Neutrophil (primary cell): ENCODE data around the gene SLC6A20.

ENCODE experiments used
- H3K27ac ChIP-seq: fragments of 200-600 bp; sonication (generic); 2 replicates; pipeline ENCODE4 v1.5.1; 2016; ENCODE audit warnings: mild to moderate bottlenecking, moderate library complexity
- H3K27me3 ChIP-seq: fragments of 200-600 bp; sonication (generic); 2 replicates; pipeline ENCODE4 v1.6.0; 2016; ENCODE audit warnings: mild to moderate bottlenecking
- H3K36me3 ChIP-seq: fragments of 200-600 bp; sonication (generic); 2 replicates; pipeline ENCODE4 v1.5.1; 2017
- H3K4me1 ChIP-seq, 2 experiments: fragments of 200-600 bp in 1 of 2; sonication (generic) in 1 of 2; 1 replicate in 1 of 2; 2 replicates in 1 of 2; pipeline versions ENCODE4 v1.5.1 to v1.6.1; 2013 to 2016; ENCODE audit warnings: low read depth in 1 of 2, low read length in 1 of 2, mild to moderate bottlenecking in 1 of 2, moderate library complexity in 1 of 2; ENCODE audit not compliant: control insufficient read depth in 1 of 2, insufficient read depth in 1 of 2
- H3K4me3 ChIP-seq, 2 experiments: fragments of 200-600 bp in 1 of 2; sonication (generic) in 1 of 2; 1 replicate in 1 of 2; 2 replicates in 1 of 2; pipeline ENCODE4 v1.5.1; 2013 to 2016; ENCODE audit warnings: low read depth in 1 of 2, low read length in 1 of 2, mild to moderate bottlenecking in 1 of 2, moderate library complexity in 1 of 2
- H3K9me3 ChIP-seq: fragments of 200-600 bp; sonication (generic); 2 replicates; pipeline ENCODE4 v1.5.1; 2016
- TF ChIP-seq, protein P1 (sequence below): fragments of 200-600 bp; sonication (generic); IDR thresholded peaks from 2 replicates; pipeline ENCODE4 v1.5.1; 2016; ENCODE audit warnings: antibody characterized with exemption

The SLC6A20 gene

DNA sequence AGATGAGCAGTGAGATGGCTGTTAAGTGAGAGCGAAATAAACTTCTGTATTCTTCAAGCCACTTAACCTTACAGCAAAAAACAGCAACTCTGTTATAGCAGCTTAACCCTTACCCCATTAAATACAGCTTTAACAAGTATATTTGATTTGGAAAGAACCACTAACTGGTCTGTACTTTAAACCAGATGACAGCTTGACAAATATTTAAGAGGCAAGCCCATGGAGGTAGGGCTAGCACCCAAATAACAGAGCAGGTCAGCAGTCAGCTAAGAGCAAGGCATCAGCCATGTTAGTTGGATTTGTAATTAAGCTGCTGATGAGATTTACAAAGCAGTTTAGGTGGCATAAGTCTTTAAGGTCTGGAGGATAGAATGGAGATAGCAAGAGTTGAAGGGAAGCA, 42.1 kb upstream of the SLC6A20 start:
- Histone ChIP-seq H3K36me3 (no peaks in the 10 kb centered on the region), H3K4me3 (no peak overlapping the region), H3K27ac (no peak overlapping the region), H3K27me3 (peaks cover 23% of the 10 kb centered on the region), H3K9me3 (no peaks in the 10 kb centered on the region), H3K4me1 (peaks cover 13 to 15% of the 10 kb centered on the region in 2 experiments)
- TF ChIP-seq, protein P1, sequence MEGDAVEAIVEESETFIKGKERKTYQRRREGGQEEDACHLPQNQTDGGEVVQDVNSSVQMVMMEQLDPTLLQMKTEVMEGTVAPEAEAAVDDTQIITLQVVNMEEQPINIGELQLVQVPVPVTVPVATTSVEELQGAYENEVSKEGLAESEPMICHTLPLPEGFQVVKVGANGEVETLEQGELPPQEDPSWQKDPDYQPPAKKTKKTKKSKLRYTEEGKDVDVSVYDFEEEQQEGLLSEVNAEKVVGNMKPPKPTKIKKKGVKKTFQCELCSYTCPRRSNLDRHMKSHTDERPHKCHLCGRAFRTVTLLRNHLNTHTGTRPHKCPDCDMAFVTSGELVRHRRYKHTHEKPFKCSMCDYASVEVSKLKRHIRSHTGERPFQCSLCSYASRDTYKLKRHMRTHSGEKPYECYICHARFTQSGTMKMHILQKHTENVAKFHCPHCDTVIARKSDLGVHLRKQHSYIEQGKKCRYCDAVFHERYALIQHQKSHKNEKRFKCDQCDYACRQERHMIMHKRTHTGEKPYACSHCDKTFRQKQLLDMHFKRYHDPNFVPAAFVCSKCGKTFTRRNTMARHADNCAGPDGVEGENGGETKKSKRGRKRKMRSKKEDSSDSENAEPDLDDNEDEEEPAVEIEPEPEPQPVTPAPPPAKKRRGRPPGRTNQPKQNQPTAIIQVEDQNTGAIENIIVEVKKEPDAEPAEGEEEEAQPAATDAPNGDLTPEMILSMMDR: no peak

DNA sequence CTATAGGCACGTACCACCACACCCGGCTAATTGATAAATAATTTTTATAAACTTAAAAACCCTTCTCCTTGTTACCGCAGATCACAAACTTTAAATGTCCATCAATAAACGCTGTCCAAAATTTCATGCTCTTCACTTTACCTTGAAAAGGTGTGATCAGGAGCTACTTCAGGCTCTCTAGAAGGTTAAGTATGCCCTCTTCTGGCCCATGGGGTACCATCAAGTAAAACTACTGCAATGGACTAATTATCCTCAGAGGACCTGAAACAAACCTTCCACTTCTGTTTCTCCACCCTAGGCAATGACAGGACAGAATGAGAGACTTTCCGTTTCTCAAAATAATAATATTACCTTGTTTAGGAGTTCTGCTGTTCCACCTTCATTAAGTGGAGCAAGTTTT, 36.4 kb upstream of the SLC6A20 start:
- TF ChIP-seq, protein P1: no peak

DNA sequence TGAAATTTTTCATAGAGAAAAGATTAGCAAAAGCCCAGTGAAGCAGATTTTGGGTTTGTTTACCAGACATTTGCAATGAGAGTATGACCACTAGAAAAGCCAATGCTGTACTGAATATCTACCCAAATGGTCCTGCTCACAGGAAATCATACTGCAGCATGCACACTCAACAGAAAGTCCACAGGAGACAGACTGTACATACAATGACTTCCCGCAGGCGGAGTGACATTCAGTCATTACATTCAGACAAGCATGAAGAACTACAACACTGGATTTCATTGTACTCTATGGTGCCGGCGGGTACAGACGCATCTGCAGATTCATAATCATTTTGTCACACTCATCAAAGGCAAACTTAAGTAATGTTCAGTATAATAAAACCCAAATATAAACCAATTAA, 33.8 kb upstream of the SLC6A20 start:
- Histone ChIP-seq H3K4me1 (no peaks in the 10 kb centered on the region), H3K36me3 (no peaks in the 10 kb centered on the region), H3K27me3 (no peaks in the 10 kb centered on the region), H3K9me3 (no peaks in the 10 kb centered on the region), H3K4me3 (no peak overlapping the region), H3K27ac (no peak overlapping the region)
- TF ChIP-seq, protein P1: no peak

More for the DNA sequence above, 36.4 kb upstream of the SLC6A20 start:
- no peaks in the 10 kb centered on the region for H3K9me3 ChIP-seq
- no peak overlapping the region for H3K27ac ChIP-seq
- H3K27me3 ChIP-seq: no peaks in the 10 kb centered on the region
- H3K36me3 ChIP-seq: no peaks in the 10 kb centered on the region
- no peaks in the 10 kb centered on the region for H3K4me1 ChIP-seq
- no peak overlapping the region for H3K4me3 ChIP-seq

DNA sequence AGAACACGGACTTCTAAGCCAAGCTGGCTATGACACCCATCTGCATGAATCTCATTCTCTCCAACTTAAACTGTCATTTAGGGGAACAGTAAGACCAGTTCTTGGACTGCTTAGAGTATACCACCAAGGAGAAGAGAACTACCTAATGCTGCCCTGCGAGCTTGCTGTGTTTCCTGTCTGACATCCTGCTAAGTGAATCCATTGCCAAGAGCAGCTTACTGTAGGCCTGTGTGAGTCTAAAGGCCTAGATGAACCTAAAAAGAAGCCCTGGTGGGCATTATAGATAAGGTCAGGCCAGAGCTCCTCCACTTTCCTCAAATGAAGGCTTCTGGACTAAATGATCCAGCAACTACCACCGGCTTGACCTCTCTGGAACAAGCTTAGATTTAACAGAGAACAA, 30.6 kb upstream of the SLC6A20 start:
- TF ChIP-seq, protein P1: no peak
- H3K9me3 ChIP-seq: no peaks in the 10 kb centered on the region
- no peak overlapping the region for H3K4me3 ChIP-seq
- H3K4me1 ChIP-seq: no peaks in the 10 kb centered on the region
- no peaks in the 10 kb centered on the region for H3K36me3 ChIP-seq
- H3K27me3 ChIP-seq: no peaks in the 10 kb centered on the region
- no peak overlapping the region for H3K27ac ChIP-seq

DNA sequence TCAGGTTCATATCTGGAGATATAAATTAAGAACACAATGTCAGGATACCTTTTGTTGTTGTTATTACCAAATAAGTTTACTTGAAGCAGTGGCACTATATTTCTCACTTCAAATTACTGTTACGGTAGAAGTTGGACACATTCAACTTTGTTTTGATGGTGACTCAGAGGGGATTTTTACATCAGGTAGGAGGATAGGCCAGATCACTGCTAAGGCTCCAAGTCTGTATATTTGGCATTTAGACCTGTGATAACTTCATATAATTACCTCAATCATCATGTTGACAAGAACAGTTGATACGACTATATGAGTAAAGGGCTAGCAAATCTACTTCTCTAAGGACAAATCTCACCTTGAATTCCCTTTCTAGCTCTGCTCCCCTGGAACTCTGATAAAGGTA, 30.0 kb upstream of the SLC6A20 start:
- Histone ChIP-seq H3K27ac (no peak overlapping the region), H3K9me3 (no peaks in the 10 kb centered on the region), H3K27me3 (no peaks in the 10 kb centered on the region), H3K36me3 (no peaks in the 10 kb centered on the region), H3K4me3 (no peak overlapping the region), H3K4me1 (no peaks in the 10 kb centered on the region)
- TF ChIP-seq, protein P1: no peak

DNA sequence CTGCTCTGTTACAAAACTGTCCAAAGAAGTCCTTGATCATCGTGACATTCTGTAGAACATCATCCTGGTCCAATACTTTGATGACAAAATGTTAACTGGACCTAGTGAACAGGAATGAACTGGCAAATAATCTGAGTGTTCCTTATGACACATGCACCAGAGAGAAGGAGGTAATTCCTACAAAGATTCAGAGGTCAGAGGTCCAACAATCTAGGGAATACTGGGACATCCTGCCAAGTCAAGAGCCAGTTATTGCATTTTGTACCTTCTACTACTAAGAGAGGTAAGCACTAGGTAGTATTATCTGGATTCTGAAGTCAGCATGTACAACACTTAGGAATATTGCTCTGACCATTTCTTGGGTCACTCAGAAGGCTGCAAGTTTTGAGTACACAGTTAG, 24.8 kb upstream of the SLC6A20 start:
- Histone ChIP-seq H3K4me1 (no peaks in the 10 kb centered on the region), H3K27me3 (no peaks in the 10 kb centered on the region), H3K4me3 (no peak overlapping the region), H3K9me3 (no peaks in the 10 kb centered on the region), H3K36me3 (no peaks in the 10 kb centered on the region), H3K27ac (no peak overlapping the region)
- TF ChIP-seq, protein P1: no peak
